NCI-H2227 (cell line): Measurements from ENCODE around the gene TAGLN2.
"Not testable (repeated sequence)": the region's sequence is repeated elsewhere in the genome, so short reads cannot be mapped to it uniquely, and the experiment has no call there.

Source experiments
- DNase-seq: peaks from one replicate; lab custom pipeline; 2025; ENCODE audit not compliant: unreplicated experiment; lab: John Stamatoyannopoulos, UW

The TAGLN2 gene

GRCh38 chr1:159902541-159902940, 22.8 kb downstream of the TAGLN2 start:
- no peak for DNase-seq

- no peak for DNase-seq
Measured at GRCh38 chr1:159900755-159901360, 24.4 kb downstream of the TAGLN2 start.

- DNase-seq: peak; percentile 93
Measured at GRCh38 chr1:159900086-159900680, 25.1 kb downstream of the TAGLN2 start, which contains the start of gene CFAP45. TSS of gene CFAP45 (minus strand) at chr1:159900165. CDS start at chr1:159900098, 67 bp downstream.

GRCh38 chr1:159899634-159900033, 25.7 kb downstream of the TAGLN2 start:
- not testable (repeated sequence) for DNase-seq

- DNase-seq: no peak
Measured at GRCh38 chr1:159898527-159898926, 26.8 kb downstream of the TAGLN2 start.

- no peak for DNase-seq
Measured at GRCh38 chr1:159897962-159898361, 27.3 kb downstream of the TAGLN2 start.

- no peak for DNase-seq
Measured at GRCh38 chr1:159896546-159896930, 28.8 kb downstream of the TAGLN2 start.

GRCh38 chr1:159895836-159896545, 29.3 kb downstream of the TAGLN2 start:
- peak; percentile 69 for DNase-seq

- peak; percentile 56 for DNase-seq
Measured at GRCh38 chr1:159895286-159895685, 30.0 kb downstream of the TAGLN2 start.

GRCh38 chr1:159892944-159893343, 32.4 kb downstream of the TAGLN2 start:
- no peak for DNase-seq

- peak; percentile 86 for DNase-seq
Measured at GRCh38 chr1:159891275-159892157, 33.8 kb downstream of the TAGLN2 start.

- no peak for DNase-seq
Measured at GRCh38 chr1:159890390-159890789, 34.9 kb downstream of the TAGLN2 start.

- DNase-seq: no peak
Measured at GRCh38 chr1:159889821-159890252, 35.5 kb downstream of the TAGLN2 start.

GRCh38 chr1:159889202-159889601, 36.1 kb downstream of the TAGLN2 start:
- no peak for DNase-seq

GRCh38 chr1:159884296-159884695, 41.0 kb downstream of the TAGLN2 start:
- no peak for DNase-seq

GRCh38 chr1:159883134-159883533, 42.2 kb downstream of the TAGLN2 start:
- no peak for DNase-seq

GRCh38 chr1:159882527-159882862, 42.8 kb downstream of the TAGLN2 start:
- DNase-seq: no peak

GRCh38 chr1:159881622-159882526, 43.4 kb downstream of the TAGLN2 start:
- peak; percentile 94 for DNase-seq

GRCh38 chr1:159880430-159880829, 44.9 kb downstream of the TAGLN2 start:
- no peak for DNase-seq

- DNase-seq: no peak
Measured at GRCh38 chr1:159879977-159880376, 45.3 kb downstream of the TAGLN2 start.
